ENCODE results near the gene PCDHB4. TPM values are rescaled to one million over a fixed set of nuclear protein-coding genes. Genes with fewer than 3 reads are reported as not detected.
"Not testable (repeated sequence)": the region's sequence is repeated elsewhere in the genome, so short reads cannot be mapped to it uniquely, and the experiment has no call there.

PCDHB4 gene
- total RNA-seq, 1 experiment from 2014 or later: 2.6 TPM

DNA sequence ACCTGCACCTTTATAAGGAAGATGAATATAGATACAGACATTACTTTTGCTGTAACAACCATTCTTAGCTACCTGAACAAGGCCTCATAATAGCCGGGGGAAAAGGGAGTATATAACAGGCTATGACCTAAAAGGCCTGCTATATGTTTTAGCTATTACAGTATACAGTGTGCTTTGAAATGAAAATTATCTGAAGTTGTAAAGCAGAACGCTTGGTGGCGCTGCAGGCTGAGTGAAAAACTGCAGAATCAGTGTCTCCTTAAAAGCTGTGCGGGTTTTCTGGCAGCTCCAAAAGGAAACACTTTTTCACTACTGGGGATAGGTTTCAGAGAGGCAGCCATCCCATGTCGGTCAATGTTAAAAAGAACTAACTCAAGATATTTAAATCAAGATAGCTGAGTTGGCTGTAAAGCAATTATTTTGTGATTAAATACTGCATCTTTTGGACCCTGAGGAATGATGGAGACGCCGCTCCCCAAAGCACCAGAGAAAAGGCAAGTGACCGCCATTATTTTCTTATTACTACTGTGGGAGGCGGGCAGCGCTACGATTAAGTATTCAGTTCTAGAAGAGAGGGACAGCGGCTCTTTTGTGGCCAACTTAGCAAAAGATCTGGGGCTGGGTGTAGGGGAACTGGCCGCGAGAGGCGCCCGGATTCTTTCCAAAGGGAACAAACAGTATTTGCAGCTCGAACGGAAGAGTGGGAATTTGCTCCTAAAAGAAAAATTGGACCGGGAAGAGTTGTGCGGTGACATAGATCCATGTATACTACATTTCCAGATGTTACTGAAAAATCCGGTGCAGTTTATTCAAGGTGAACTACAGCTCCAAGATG lies 34.1 kb downstream of the PCDHB4 start:
- peak; percentile 61 for DNase-seq (ENCODE audit: low spot score)
- ATAC-seq: peak; percentile 84
- Mint-ChIP-seq H3K27me3 (ENCODE audit: low read depth) (no peaks in the 10 kb centered on the region), H3K4me3 (peak overlapping the region; percentile 49), H3K4me1 (0 out of 2 replicates have a peak, but pooled peaks cover 5% of the 10 kb centered on the region), H3K27ac (no peak overlapping the region), H3K9me3 (peaks cover 23% of the 10 kb centered on the region), H3K36me3 (peaks cover 17% of the 10 kb centered on the region)
- POLR2A ChIA-PET: interaction anchor here (1.0 kb wide), 1 partner anchor 90 kb away, joined by 3 read pairs; the partner anchor contains the start of gene PCDHB15
- CTCF ChIA-PET: interaction anchor here (0.6 to 3.1 kb wide), 53 partner anchors 9 to 562 kb away, joined by 3 to 45 read pairs (median 5); partner anchors contain the start of genes PCDHA8, PCDHAC1, PCDHB1 and PCDHB10
- TF ChIP-seq EMX1 (CRISPR knock-in tag; IDR thresholded peaks at IDR 0.05): no peak
- TF ChIP-seq, protein P1, sequence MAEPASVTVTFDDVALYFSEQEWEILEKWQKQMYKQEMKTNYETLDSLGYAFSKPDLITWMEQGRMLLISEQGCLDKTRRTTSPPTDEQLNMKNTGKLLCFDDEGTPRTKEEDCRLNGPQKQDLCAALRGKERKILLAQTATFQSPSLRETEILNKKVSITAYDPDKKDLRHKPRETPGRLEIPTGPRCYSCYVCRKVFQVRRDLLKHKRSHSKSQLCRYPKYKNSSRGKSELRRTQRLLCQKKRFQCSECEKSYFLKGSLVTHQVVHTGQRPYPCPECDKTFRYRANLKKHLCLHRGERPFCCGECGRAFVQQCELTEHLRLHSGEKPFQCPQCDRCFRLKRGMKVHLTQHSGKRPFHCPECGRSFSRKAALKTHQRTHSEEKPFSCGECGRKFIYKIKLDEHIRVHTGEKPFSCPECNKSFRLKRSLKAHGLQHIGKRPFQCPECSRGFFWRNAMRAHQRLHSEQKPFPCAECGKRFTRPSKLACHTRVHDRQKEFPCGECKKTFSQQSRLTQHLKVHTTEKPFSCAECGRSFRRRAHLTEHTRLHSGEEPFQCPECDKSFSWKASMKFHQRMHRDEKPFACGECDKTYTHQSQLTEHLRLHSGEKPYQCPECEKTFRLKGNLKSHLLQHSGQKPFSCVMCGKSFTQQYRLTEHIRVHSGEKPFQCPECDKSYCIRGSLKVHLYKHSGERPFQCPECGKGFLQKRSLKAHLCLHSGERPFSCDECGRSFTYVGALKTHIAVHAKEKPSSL (CRISPR knock-in tag; conservative IDR thresholded peaks at IDR 0.05): no peak
- TF ChIP-seq, protein P2, sequence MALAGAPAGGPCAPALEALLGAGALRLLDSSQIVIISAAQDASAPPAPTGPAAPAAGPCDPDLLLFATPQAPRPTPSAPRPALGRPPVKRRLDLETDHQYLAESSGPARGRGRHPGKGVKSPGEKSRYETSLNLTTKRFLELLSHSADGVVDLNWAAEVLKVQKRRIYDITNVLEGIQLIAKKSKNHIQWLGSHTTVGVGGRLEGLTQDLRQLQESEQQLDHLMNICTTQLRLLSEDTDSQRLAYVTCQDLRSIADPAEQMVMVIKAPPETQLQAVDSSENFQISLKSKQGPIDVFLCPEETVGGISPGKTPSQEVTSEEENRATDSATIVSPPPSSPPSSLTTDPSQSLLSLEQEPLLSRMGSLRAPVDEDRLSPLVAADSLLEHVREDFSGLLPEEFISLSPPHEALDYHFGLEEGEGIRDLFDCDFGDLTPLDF (CRISPR knock-in tag; IDR thresholded peaks at IDR 0.05): no peak
- TF ChIP-seq, protein P3, sequence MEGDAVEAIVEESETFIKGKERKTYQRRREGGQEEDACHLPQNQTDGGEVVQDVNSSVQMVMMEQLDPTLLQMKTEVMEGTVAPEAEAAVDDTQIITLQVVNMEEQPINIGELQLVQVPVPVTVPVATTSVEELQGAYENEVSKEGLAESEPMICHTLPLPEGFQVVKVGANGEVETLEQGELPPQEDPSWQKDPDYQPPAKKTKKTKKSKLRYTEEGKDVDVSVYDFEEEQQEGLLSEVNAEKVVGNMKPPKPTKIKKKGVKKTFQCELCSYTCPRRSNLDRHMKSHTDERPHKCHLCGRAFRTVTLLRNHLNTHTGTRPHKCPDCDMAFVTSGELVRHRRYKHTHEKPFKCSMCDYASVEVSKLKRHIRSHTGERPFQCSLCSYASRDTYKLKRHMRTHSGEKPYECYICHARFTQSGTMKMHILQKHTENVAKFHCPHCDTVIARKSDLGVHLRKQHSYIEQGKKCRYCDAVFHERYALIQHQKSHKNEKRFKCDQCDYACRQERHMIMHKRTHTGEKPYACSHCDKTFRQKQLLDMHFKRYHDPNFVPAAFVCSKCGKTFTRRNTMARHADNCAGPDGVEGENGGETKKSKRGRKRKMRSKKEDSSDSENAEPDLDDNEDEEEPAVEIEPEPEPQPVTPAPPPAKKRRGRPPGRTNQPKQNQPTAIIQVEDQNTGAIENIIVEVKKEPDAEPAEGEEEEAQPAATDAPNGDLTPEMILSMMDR (IDR thresholded peaks at IDR 0.05): peak; percentile 55

DNA sequence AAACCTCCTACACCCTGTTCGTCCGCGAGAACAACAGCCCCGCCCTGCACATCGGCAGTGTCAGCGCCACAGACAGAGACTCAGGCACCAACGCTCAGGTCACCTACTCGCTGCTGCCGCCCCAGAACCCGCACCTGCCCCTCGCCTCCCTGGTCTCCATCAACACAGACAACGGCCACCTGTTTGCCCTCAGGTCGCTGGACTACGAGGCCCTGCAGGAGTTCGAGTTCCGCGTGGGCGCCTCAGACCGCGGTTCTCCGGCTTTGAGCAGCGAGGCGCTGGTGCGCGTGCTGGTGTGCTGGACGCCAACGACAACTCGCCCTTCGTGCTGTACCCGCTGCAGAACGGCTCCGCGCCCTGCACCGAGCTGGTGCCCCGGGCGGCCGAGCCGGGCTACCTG lies 35.7 kb downstream of the PCDHB4 start:
- H3K9me3 Mint-ChIP-seq: peaks cover 15% of the 10 kb centered on the region
- H3K27me3 Mint-ChIP-seq (ENCODE audit: low read depth); CTCF ChIA-PET; H3K4me1 Mint-ChIP-seq; DNase-seq (ENCODE audit: low spot score); ATAC-seq; POLR2A ChIA-PET; H3K27ac Mint-ChIP-seq; H3K4me3 Mint-ChIP-seq; H3K36me3 Mint-ChIP-seq: not testable (repeated sequence)

DNA sequence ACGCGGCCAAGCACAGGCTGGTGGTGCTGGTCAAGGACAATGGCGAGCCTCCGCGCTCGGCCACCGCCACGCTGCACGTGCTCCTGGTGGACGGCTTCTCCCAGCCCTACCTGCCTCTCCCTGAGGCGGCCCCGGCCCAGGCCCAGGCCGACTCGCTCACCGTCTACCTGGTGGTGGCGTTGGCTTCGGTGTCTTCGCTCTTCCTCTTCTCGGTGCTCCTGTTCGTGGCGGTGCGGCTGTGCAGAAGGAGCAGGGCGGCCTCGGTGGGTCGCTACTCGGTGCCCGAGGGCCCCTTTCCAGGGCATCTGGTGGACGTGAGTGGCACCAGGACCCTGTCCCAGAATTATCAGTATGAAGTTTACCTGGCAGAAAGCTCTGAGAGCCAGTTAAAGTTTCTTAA lies 36.3 kb downstream of the PCDHB4 start:
- H3K27me3 Mint-ChIP-seq (ENCODE audit: low read depth); H3K36me3 Mint-ChIP-seq; POLR2A ChIA-PET; H3K4me1 Mint-ChIP-seq; H3K4me3 Mint-ChIP-seq; H3K27ac Mint-ChIP-seq; ATAC-seq; DNase-seq (ENCODE audit: low spot score): not testable (repeated sequence)
- H3K9me3 Mint-ChIP-seq: peaks cover 17% of the 10 kb centered on the region
- CTCF ChIA-PET: interaction anchor here (1.3 kb wide), 1 partner anchor 23 kb away, joined by 7 read pairs; the partner anchor contains the start of gene PCDHB5

DNA sequence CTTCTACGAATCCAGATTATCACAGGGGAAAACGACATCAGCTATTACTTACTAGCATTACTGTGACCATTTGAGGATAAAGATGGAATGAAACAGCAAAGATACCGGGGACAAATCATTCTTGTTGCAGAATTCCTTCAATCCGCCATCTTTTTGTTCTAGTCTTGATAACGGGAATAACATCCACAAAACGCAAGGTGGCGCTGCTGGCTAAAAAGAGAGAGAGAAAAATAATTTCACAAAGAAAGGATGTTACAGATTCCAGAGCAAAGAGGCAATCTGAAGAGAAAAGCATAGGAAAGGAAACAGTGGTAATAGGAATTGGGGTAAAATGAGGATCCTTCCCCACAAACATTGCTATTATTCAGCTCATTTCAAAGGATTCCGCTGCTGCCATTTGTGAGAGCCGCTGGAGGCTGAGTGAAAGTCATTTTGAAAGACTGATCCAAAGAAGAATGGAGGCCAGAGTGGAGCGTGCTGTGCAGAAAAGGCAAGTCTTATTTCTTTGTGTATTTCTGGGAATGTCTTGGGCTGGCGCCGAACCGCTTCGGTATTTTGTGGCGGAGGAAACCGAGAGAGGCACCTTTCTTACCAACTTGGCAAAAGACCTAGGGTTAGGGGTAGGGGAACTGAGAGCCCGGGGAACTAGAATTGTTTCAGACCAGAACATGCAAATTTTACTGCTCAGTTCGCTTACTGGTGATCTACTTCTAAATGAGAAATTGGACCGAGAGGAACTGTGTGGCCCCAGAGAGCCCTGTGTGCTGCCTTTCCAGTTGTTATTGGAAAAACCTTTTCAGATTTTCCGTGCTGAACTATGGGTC lies 51.0 kb downstream of the PCDHB4 start, which contains the start of gene PCDHB7:
PCDHB7 (plus strand) TSS at position 264 of the 824 bp plus-strand sequence; CDS start at position 456, 192 bp downstream.
- H3K27me3 Mint-ChIP-seq (ENCODE audit: low read depth): peaks cover 3% of the 10 kb centered on the region; the same call in 1 of the 2 replicates
- ATAC-seq: no peak
- ChIA-PET POLR2A (no interaction called here), CTCF (interaction anchor here (0.9 to 3.0 kb wide), 2 partner anchors 10 to 17 kb away, joined by 5 to 22 read pairs; partner anchors contain the start of gene PCDHB16)
- TF ChIP-seq, protein P3 (IDR thresholded peaks at IDR 0.05): peak; percentile 66
- TF ChIP-seq, protein P4, sequence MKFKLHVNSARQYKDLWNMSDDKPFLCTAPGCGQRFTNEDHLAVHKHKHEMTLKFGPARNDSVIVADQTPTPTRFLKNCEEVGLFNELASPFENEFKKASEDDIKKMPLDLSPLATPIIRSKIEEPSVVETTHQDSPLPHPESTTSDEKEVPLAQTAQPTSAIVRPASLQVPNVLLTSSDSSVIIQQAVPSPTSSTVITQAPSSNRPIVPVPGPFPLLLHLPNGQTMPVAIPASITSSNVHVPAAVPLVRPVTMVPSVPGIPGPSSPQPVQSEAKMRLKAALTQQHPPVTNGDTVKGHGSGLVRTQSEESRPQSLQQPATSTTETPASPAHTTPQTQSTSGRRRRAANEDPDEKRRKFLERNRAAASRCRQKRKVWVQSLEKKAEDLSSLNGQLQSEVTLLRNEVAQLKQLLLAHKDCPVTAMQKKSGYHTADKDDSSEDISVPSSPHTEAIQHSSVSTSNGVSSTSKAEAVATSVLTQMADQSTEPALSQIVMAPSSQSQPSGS (CRISPR knock-in tag; IDR thresholded peaks at IDR 0.05; ENCODE audit: borderline replicate concordance, low read depth): no peak
- TF ChIP-seq ZNF138 (CRISPR knock-in tag; conservative IDR thresholded peaks at IDR 0.05): no peak
- TF ChIP-seq HMGA2 (CRISPR knock-in tag; IDR thresholded peaks at IDR 0.05): no peak
- TF ChIP-seq SMAD4 (CRISPR knock-in tag; IDR thresholded peaks at IDR 0.05): no peak
- TF ChIP-seq, protein P2 (CRISPR knock-in tag; IDR thresholded peaks at IDR 0.05): no peak
- TF ChIP-seq, protein P5, sequence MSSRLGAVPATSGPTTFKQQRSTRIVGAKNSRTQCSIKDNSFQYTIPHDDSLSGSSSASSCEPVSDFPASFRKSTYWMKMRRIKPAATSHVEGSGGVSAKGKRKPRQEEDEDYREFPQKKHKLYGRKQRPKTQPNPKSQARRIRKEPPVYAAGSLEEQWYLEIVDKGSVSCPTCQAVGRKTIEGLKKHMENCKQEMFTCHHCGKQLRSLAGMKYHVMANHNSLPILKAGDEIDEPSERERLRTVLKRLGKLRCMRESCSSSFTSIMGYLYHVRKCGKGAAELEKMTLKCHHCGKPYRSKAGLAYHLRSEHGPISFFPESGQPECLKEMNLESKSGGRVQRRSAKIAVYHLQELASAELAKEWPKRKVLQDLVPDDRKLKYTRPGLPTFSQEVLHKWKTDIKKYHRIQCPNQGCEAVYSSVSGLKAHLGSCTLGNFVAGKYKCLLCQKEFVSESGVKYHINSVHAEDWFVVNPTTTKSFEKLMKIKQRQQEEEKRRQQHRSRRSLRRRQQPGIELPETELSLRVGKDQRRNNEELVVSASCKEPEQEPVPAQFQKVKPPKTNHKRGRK (CRISPR knock-in tag; IDR thresholded peaks at IDR 0.05; ENCODE audit: borderline replicate concordance): no peak
- TF ChIP-seq JUN (CRISPR knock-in tag; IDR thresholded peaks at IDR 0.05): no peak
- no peak for TF ChIP-seq SMAD3 (CRISPR knock-in tag; IDR thresholded peaks at IDR 0.05; ENCODE audit: borderline replicate concordance)
- DNase-seq (ENCODE audit: low spot score): peak; percentile 57
- H3K9me3 Mint-ChIP-seq: peaks cover 17% of the 10 kb centered on the region
- H3K4me3 Mint-ChIP-seq: no peak within 1 kb of the TSS
- no peaks in the 10 kb centered on the region for H3K4me1 Mint-ChIP-seq
- H3K27ac Mint-ChIP-seq: no peak within 1 kb of the TSS
- peaks cover 14% of the 10 kb centered on the region; the same call in 1 of the 2 replicates for H3K36me3 Mint-ChIP-seq

Data from WTC11 (cell line).